RWPE1 (cell line): Measurements from ENCODE around the gene SHISA9.

Experiments used
- CTCF ChIA-PET: fragments of 350-600 bp; sonication (Branson Sonifier 250); formaldehyde crosslinking; extraction: SDS; loops from one replicate; lab custom pipeline; 2021; lab: Yijun Ruan, JAX
- POLR2A ChIA-PET: fragments of 400-600 bp; formaldehyde crosslinking; extraction: SDS; loops from one replicate; lab custom pipeline; 2020; ENCODE audit warnings: antibody characterized with exemption; ENCODE audit not compliant: low non-redundant PET; lab: Yijun Ruan, JAX
- DNase-seq: peaks from one replicate; pipeline ENCODE4 v3.0.0; 2012; ENCODE audit warnings: low spot score
- H3K27ac ChIP-seq: fragments of 450-650 bp; 2 replicates; pipeline ENCODE4 v1.5.1; 2017
- TF ChIP-seq, protein P1 (sequence below): fragments of 450-650 bp; conservative IDR thresholded peaks from 2 replicates; pipeline ENCODE4 v1.5.1; 2017; ENCODE audit warnings: low read depth, mild to moderate bottlenecking

Gene SHISA9

DNA sequence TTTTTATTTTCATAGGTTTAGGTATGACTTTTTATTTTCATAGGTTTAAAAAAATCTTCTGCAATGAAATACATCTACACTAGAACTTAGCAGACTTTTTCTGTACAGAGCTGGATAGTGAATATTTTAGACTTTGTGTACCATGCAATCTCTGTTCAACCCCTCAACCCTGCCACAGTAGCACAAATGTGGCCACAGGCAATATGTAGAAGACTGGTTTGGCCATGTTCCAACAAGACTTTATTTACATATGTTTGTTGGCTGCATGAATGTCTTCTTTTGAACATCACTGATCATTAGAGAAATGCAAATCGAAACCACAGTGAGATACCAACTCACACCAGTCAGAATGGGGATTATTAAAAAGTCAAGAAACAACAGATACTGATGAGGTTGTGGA, 229.2 kb downstream of the SHISA9 start:
- no peak for DNase-seq
- ChIA-PET POLR2A (no interaction called here), CTCF (no interaction called here)
- TF ChIP-seq, protein P1, sequence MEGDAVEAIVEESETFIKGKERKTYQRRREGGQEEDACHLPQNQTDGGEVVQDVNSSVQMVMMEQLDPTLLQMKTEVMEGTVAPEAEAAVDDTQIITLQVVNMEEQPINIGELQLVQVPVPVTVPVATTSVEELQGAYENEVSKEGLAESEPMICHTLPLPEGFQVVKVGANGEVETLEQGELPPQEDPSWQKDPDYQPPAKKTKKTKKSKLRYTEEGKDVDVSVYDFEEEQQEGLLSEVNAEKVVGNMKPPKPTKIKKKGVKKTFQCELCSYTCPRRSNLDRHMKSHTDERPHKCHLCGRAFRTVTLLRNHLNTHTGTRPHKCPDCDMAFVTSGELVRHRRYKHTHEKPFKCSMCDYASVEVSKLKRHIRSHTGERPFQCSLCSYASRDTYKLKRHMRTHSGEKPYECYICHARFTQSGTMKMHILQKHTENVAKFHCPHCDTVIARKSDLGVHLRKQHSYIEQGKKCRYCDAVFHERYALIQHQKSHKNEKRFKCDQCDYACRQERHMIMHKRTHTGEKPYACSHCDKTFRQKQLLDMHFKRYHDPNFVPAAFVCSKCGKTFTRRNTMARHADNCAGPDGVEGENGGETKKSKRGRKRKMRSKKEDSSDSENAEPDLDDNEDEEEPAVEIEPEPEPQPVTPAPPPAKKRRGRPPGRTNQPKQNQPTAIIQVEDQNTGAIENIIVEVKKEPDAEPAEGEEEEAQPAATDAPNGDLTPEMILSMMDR = no peak
- H3K27ac ChIP-seq = no peak overlapping the region

GRCh38 chr16:13134836-13135235, 233.4 kb downstream of the SHISA9 start:
- TF ChIP-seq, protein P1 = no peak
- H3K27ac ChIP-seq = no peak overlapping the region
- no peak for DNase-seq
- POLR2A ChIA-PET = interaction anchor here (0.6 kb wide), 1 partner anchor 63 kb away, joined by 3 read pairs; no protein-coding TSS in a partner anchor
- CTCF ChIA-PET = no interaction called here

- POLR2A ChIA-PET = no interaction called here
These were observed 235.5 kb downstream of the SHISA9 start for GRCh38 chr16:13136901-13137300.

GRCh38 chr16:13138528-13138927, 237.1 kb downstream of the SHISA9 start:
- TF ChIP-seq, protein P1 = no peak
- ChIA-PET POLR2A (no interaction called here), CTCF (no interaction called here)
- no peak for DNase-seq
- H3K27ac ChIP-seq = no peak overlapping the region

More at GRCh38 chr16:13136901-13137300, 235.5 kb downstream of the SHISA9 start:
- CTCF ChIA-PET = no interaction called here
- peak; percentile 3 for DNase-seq
- H3K27ac ChIP-seq = peak overlapping the region; percentile 81; the same call in 1 of the 2 replicates
- TF ChIP-seq, protein P1 = no peak

- CTCF ChIA-PET = no interaction called here
- no peak for DNase-seq
- H3K27ac ChIP-seq = peak overlapping the region; percentile 60
- POLR2A ChIA-PET = no interaction called here
- TF ChIP-seq, protein P1 = no peak
These were observed 238.4 kb downstream of the SHISA9 start for GRCh38 chr16:13139661-13140241.

- ChIA-PET CTCF (no interaction called here), POLR2A (no interaction called here)
- peak overlapping the region; percentile 2; the same call in 1 of the 2 replicates for H3K27ac ChIP-seq
- TF ChIP-seq, protein P1 = no peak
- peak; percentile 8 for DNase-seq
These were observed 242.2 kb downstream of the SHISA9 start for GRCh38 chr16:13143551-13143950.
